Stimulated activated CD8-positive, alpha-beta memory T cell treated with anti-CD3 and anti-CD28 coated beads, Interleukin-4, amount 100 ng/mL, for 24 hours (primary cell): ENCODE data around the gene VPS13D.

ENCODE experiments used
- DNase-seq: peaks from one replicate; pipeline ENCODE4 v3.0.0-alpha.2; 2020; ENCODE audit warnings: low read depth

Gene VPS13D, protein sequence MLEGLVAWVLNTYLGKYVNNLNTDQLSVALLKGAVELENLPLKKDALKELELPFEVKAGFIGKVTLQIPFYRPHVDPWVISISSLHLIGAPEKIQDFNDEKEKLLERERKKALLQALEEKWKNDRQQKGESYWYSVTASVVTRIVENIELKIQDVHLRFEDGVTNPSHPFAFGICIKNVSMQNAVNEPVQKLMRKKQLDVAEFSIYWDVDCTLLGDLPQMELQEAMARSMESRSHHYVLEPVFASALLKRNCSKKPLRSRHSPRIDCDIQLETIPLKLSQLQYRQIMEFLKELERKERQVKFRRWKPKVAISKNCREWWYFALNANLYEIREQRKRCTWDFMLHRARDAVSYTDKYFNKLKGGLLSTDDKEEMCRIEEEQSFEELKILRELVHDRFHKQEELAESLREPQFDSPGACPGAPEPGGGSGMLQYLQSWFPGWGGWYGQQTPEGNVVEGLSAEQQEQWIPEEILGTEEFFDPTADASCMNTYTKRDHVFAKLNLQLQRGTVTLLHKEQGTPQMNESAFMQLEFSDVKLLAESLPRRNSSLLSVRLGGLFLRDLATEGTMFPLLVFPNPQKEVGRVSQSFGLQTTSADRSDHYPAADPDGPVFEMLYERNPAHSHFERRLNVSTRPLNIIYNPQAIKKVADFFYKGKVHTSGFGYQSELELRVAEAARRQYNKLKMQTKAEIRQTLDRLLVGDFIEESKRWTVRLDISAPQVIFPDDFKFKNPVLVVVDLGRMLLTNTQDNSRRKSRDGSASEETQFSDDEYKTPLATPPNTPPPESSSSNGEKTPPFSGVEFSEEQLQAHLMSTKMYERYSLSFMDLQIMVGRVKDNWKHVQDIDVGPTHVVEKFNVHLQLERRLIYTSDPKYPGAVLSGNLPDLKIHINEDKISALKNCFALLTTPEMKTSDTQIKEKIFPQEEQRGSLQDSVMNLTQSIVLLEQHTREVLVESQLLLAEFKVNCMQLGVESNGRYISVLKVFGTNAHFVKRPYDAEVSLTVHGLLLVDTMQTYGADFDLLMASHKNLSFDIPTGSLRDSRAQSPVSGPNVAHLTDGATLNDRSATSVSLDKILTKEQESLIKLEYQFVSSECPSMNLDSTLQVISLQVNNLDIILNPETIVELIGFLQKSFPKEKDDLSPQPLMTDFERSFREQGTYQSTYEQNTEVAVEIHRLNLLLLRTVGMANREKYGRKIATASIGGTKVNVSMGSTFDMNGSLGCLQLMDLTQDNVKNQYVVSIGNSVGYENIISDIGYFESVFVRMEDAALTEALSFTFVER (N-terminal part only)

DNA sequence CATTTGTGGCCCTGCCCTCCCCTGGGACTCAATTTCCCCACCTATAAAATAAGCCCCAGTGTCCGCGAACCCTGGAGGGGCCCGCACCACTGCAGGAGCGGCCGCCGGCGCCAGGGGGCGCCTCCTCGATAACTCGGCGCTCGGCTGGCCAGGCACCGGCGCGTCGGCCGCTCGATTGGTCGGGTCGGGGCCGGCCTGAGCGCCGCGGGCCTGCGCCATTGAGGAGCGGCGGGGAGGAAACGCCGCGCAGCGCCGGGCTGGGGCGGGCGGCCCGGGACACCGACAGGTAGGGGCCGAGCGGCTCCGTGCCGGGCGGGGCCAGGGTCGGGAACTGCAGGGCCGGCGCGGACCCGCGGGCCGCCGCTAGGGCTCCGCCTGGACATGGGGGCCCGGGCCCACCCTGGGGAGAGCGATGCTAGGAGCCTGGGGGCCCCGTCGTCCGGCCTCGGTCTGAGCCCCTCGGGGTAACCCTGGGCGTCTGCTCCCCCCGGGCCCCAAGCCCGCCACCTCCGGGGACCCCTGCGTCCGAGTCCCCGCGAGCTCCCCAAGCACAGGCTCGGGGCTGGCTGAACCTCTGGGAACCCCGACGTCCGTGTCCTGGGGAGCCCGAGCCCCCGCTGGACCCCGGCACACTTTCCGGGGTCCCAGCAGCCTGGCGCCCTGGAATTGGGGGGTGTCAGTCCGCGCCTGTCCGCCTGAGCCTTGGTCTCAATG is at the start of gene VPS13D:
Gene VPS13D, plus strand, starts transcription at position 196 of the 714 bp plus-strand sequence. CDS start 4,237 bp downstream, outside the sequence.
- peak; percentile 75 for DNase-seq

DNA sequence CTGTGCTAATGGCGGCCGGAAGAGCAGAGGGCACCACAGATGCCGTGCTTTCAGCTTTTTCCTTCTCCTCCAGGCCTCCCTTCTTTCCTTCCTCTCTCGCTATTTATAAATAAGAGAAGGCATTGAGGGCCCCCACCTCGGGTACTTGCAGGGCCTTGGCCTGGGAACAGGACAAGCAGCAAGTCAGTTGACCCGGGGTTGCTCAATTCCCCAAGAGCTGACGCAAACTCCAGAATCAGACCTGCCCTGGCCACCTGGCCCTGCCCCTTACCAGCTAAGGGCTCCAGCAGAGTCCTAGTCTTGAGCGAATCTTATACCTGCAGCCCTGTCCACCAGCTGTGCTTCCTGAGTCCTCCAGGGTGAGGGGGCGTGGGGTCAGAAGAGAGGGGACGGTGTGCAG is 49.5 kb upstream of the VPS13D start:
- DNase-seq = no peak

DNA sequence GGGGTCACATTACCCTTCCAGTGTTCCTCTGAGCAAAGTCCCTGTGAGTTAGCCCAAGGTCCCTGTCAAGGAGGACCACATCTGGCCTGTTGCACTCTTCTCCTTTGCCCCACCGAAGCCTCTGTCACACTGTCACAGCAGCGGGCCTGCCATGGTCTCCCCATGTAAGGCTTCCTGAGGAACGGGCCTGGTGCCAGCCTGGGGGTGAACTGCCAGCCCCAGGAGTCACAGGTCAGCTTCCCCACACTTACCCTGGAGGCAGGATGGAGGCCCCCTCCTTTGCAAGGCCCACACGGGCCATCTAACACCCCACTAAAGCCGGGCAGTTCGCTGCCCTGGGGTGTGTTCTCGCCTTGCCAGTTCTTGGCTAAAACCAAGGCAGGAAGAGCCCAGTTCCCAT is 48.9 kb upstream of the VPS13D start:
- DNase-seq = no peak

DNA sequence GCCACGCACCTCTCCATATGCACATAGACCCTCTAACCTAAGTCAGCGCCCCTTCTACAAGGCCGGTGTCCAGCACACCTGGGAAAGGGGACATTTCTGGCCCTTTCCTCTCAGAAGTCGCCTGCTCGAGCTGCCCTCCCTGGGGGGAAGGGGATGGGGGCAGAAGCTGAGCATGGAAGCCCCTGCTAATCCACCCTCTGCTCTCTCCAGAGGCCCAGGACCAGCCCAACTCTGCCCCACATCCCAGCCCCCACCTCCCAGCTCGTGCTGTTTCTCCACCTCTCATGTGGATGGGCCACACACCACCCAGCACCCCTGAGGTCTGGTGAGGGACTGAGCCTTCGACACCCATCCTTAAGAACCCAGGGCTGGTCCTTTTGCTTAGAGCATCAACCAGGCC is 48.3 kb upstream of the VPS13D start:
- no peak for DNase-seq

DNA sequence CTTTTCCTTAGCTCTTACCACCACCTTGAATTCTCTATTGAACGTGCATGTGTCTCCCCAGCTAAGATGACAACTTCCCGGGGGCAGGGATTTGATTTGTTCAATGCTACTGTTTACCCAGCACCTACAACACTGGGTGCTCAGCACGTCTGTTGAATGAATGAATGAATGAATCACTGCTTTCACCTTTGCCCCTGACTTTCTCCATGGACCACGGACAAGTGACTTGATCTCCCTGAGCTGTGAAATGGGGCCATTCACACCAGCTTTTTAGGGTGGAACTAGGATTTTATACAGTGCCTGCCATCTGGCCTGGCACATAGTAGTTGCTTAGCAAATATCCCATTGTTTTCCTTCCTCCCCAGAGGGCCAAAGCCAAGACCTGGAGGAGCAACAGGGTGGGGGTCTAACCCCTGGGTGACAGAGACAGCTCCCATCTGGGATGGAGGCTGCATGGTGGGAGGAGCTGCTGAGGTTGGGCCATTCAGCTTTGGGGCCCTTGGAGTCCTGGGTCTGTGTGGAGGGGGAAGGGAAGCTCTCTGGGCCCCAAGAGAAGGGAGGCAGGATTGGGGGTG is 47.3 kb upstream of the VPS13D start:
- no peak for DNase-seq

DNA sequence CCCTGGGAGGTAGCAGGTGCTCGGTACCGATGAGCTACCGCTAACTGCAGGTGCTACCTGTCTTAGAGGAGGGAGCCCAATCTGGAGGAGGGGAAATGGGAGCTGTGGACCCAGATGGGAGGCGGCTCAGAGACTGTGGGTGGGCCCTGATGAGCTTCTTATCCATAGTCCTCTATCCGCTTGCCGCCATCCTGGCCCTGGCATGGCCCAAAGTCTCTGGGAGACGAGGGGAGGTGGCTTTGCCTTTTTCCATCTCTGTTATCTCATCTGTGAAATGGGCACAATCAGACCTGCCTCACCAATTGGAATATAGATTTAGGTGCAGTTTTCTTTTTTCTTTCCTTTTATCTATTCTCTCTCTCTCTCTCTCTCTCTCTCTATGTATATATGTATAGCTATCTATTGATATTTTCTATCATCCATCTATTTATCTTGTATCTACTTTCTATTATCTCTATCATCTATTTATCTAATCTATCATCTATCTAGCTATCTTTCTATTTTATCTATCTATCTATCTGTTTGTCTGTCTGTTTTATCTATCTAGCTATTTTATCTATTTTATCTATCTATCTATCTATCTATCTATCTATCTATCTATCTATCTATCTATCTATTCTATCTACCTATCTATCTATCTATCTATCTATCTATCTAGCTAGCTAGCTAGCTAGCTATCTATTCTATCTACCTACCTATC is 46.6 kb upstream of the VPS13D start:
- no peak for DNase-seq

DNA sequence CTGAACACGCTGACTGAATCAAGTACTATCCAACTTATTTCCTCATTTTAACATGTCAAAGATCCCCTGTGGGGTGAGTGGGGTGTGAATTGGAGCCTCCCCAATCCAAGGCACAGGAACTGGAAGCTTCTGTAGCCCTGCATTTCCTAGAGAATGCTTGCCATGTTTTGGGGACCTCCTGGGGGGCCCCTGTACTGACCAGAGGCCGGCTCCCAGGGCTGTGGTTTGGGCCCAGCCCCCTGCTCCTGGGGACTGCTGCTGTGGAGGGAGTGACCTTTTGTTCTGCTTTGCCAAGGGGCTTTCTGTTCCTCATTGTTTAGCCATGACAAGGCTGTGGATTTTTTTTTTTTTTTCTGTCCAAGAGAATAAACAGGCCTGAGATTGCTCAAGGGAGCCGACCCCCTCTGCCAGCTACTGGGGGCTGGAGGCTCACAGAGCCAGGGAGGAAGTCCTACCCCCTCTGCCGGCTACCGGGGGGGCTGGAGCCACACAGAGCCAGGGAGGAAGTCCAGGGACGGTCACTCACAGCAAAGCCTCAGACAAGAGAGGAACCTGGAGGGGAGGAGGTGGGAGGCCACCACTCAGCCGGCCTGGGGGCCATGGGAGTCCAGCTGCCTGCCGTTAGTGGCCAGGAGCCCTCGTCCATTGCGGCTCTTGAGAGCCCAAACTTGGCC is 45.7 kb upstream of the VPS13D start:
- DNase-seq = no peak

DNA sequence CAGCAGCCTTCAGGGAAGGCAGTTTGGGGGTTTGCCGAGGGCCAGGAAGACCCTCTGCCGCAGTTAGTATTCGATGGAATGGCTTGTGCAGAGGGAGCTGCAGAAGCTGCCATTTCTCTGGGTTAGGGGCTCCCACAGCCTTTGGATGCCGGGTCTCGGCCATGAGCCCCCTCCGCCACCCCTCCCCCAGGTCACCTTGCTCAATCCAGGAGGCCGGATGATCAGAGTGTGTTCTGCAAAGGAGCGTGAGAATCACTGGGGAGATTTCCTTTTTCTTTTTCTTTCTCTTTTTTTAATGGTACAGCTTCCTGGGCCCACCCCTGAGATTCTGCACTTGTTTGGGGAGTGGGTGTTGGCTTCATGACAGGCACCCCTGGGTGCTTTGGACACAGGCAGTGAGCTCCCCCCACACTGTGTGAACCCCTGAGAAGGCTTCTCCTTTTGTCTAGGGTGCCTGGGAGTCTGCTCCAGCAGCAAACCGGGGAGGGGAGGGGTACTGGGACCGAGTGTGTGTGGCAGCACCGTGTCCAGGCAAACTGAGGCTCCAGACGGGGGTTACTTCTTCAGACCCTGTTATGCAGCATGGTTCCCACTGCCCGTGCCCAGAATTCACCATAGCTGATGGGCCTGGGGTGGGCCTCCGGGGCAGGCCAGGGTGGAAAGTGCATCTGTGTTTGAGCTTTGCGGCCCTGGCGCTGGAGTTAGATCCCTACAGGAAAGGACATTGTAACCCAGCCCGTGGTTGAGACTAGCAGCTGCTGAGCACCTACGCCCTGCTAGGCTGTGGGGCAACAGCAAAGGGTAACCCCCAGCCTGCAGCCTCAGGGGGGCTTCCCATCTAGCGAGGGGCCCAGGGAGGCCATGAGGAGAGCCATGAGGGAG is 44.6 kb upstream of the VPS13D start:
- DNase-seq = no peak

DNA sequence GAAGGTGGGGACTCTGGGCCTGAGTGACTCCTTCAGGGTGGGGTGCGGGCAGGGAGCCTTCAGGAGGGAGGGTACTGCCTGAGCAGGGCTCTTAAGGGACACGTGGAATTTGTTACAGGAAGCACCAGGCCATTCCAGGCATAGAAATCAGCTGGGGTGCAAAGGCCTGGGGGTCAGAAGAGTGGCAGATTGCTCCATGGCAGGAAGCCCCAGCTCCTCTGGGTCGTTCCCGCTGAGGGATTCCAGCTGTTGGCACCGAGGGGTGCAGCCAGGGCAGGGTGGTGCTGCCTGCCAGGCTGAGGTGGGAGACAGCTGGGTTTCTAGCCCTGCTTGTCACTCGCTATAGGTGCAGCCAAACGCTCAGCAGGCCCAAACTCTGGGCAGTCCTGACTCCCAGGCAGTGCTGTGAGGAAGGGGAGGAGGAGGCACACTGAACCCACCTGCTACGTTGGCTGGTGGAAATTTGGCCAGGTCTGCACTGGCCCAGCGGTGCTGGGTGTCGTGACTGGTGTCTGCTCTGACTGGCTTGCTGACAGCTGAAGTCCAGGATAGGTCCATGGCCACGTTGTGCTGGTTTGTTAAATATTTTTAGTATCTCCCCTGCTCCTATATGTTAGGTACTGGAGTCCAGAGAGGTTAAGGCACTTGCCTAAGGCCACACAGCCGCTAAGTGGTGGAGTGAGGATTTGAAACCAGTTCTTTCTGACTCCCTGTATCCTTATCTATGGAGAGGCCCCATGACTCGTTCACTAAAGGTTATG is 43.7 kb upstream of the VPS13D start:
- DNase-seq = no peak

DNA sequence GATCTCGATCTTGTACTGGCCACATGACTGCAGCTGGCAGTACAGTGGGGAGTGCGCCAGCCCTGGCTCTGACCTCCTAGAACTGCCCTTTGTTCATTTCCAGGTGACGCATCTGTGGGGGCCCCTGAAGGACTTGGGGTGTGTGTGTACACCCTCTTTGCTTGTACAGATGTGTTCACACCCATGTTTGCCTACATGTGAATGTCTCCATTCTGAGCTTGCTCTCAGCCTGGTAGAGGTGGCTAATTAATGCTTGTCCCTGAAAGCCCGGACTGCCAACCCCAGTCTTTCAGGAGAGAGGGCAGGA is 43.2 kb upstream of the VPS13D start:
- DNase-seq = no peak

DNA sequence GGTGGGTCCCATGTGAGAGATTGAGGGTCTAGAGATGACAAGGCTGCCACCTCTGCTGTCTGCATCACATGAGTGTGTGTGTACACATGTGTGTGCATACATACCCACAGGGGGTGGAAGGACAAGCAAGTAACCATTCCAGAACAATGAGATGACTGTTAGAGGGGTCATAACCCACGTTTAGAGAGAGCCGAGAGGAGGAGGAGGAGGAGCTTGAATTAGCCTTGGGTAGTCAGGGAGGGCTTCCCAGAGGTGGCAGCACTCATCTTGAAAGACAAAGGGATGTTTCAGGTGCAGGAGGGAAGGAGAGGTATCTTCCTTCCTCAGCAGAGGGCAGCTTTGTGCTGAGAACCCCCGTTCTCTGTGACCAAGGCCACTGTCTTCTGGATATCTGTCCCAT is 41.7 kb upstream of the VPS13D start:
- DNase-seq = no peak

DNA sequence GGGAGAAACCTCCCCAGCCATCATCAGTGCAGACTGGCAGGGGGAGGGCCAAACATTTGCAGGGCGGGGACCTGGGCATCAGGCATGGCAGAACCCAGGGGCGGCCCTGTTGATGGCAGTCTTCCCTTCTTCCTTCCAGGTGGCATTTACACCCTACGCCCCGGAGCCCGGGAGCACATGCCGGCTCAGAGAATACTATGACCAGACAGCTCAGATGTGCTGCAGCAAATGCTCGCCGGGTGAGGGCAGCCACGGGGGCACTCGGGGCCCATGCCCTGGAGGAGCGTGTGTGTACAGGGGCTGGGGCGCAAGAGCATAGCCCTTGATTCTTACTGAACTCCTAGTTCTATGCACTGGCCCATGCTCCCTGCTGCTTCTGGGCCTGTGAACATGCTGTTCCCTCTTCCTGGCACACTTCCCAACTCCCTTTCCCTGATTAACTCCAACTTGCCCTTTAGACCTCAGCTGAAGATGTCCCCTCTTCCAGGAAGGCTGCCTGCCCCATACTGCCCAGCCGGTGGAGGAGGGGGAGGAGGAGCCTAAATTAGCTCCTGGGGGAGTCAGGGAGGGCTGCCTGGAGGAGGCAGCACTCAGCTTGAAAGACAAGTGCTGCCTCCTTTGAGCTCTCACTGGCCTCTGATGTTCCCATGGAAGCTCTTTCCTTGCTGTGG is 41.0 kb upstream of the VPS13D start:
- DNase-seq = no peak

DNA sequence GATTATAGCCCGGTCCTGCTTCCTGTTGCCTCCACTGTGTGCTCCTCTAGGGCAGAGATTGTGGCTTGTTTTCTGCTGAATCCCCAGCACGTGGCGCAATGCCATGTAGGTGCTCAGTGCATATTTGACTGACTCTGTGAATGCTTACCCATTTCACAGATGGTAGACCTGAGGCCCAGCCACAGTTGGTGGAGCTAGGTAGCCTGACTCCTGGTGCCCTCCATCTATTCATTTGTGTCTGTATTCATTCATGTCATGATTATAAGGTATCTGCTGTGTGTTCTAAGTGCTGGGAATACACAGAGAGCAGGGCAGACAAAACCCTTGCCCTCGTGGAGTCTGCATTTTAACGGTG is 40.5 kb upstream of the VPS13D start:
- no peak for DNase-seq

DNA sequence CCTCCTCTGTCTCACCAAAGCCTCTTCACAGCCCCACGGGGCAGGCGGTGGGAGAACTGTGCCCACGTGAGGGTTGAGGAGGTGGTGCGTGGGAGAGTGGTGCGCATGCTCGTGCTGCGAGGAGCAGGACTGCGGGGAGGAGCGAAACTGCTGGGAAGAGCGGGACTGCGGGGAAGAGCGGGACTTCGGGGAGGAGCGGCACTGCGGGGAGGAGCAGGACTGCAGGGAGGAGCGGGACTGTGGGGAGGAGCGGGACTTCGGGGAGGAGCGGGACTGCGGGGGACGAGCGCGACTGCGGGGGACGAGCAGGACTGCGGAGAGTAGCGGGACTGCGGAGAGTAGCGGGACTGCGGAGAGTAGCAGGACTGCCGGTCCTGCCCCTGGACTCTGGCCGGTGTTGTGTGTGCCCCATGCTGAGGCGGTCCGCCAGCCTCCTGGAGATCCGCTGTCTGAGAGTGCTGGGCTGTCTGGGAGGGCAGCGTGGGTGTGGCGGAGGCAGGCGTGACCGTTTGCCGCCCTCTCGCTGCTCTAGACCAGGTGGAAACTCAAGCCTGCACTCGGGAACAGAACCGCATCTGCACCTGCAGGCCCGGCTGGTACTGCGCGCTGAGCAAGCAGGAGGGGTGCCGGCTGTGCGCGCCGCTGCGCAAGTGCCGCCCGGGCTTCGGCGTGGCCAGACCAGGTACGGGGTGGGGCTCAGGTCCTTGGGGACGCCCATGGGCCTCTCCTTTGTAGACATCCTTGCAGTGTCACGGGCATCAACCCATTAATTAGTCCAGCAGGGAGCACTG is 38.4 kb upstream of the VPS13D start:
- DNase-seq = no peak

DNA sequence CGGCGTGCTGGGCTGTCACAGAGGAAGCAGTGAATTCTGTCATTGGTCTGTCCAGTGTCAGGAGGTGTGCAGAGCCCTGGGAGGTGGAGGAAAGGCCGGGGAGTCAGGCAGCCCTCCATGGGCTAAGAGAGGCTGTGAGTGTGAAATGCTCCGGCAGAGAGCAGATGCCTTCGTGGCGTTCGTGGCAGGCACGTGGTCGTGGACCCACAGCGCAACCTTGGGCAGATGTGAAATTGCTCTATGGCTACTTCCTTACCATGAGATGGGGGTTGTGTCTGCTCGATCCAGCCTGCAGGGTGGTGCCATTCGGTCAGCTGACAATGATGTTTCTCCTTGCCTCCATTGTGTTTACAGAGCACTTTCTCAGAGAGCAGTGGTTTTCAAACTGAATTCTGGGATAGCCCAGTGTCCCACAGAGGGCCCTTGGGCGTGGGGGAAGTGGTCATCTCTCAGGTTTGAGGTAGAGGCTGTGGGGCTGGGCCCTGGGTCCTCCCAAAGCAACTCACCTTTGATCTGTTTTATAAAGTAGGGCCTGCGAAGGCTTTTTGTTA is 35.1 kb upstream of the VPS13D start:
- DNase-seq = no peak

DNA sequence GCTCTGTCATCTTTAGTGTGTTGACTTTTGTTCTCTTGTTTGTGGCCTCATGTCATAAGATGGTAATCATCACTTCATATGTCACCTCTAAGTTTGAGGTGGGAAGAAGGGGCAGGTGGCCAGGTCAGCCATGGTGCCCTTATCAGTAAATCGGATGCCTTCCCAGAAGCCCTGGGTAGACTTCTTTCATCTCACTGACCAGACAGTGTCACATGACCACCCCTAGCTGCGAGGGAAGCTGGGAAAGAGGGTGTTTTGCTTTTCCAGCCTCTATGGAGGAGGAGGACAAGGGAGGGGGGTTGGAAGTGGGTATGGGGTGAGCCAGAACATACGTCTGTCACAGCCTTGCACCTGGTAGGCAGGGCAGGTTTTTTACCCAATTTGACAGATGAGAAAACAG is 34.4 kb upstream of the VPS13D start:
- DNase-seq = no peak
